SW 1271 (cell line): Measurements from ENCODE around the gene TRABD2B.

Source experiments
- DNase-seq, 2 experiments: peaks; one replicate each; lab custom pipeline; 2025; lab: John Stamatoyannopoulos, UW

Gene TRABD2B

DNA sequence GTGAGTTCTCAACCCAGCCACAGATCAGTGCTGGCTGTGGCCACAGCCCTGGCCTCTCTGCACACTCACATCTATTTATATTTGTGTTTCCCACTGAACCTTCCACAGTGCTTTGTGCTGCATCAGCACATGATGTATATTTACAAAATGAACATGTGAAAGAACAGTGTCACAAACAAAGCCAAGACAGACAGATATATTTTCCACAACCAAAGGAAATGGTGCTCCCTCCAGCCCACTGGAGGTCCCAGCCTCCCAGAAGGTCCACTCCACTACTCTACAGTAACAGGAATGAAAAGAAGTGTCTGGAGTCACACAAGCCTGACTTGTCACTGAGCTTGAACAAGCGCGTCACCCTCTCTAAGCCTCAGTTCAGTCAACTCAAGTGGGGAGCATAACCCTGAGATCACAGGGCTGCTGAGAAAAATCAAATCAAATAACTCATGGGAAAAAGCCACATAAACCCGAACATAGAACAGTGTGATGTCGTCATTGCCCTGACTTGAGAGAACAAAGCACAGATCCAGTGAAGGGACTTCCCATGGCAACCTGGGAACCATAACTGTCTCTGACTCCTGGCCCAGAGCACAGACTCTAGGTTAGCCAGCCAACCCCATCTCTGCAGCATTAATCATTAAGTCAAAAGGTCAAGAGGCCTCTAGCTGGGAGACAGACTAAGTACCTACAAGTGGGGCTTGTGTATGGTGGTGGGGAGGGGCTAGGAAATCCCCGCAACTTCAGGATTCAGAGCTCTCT lies 121.2 kb downstream of the TRABD2B start:
- no peak for DNase-seq

DNA sequence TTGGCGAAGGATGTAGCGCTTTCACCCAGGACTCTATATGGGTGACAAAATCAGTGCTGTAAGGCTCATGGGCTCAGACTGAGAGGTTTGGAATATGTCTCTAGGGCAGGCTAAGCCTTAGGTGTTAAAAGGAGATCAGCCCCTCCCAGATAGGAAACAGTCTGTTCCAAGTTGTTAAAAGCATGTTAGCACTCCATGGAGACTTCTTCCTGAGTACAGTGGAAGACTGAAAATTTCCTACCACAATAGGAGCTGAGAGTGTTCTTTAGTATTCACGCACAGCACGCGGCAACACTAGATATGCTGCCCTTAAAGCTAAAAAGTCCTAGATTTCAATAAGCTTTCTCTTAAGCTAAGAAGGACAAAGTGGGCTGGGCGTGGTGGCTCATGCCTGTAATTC lies 122.1 kb downstream of the TRABD2B start:
- no peak for DNase-seq

GRCh38 chr1:47873337-47873736 lies 123.8 kb downstream of the TRABD2B start:
- no peak for DNase-seq

GRCh38 chr1:47872886-47873285 lies 124.3 kb downstream of the TRABD2B start:
- DNase-seq = no peak

- no peak for DNase-seq
Observed at GRCh38 chr1:47871799-47872353, 125.3 kb downstream of the TRABD2B start.

DNA sequence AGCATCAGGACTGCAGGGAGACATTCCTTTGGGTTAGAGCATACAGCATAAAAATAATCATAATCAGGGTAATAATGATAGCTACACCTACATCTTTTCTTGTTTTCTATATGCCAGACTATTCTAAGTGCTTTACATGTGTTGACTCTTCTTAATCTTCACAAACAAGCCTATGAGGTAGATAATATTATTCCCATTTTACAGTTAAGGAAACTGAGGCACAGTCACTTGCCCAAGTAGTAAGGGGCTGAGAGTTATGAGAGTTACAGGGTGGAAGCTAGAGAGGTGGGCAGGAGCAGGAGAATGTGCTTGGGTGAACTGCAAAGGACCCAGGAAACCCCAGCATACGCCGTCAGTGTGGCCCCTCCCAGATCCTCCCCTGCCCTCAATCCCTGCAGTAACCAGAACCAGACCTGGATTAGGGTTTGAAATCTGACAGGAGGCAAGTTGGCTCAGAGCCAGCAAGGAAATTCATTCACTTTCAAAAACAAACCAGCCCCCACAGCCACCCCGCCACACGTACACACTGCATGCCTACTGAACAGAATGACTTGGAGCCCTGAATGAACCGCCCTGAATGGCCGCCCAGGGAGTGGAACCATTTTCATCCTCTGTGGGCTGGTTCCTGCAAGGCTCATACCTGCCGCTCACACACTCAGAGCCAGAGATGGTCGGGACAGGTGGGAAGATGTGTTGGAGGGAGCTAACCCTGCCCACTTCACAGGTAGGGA lies 126.1 kb downstream of the TRABD2B start:
- no peak for DNase-seq

- DNase-seq = no peak
Observed at GRCh38 chr1:47870480-47870879, 126.7 kb downstream of the TRABD2B start.

DNA sequence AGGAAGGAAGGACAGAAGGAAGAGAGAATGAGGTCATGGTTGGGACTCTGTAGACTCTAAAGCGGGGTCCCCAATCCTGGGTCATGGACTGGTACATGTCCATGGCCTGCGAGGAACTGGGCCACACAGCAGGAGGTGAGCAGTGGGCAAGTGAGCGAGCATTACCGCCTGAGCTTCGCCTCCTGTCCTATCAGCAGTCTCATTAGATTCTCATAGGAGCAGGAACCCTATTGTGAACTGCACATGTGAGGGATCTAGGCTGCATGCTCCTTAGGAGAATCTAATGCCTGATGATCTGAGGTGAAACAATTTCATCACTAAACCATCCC lies 128.9 kb downstream of the TRABD2B start:
- no peak for DNase-seq

GRCh38 chr1:47867438-47868347 lies 129.5 kb downstream of the TRABD2B start:
- DNase-seq = no peak

DNA sequence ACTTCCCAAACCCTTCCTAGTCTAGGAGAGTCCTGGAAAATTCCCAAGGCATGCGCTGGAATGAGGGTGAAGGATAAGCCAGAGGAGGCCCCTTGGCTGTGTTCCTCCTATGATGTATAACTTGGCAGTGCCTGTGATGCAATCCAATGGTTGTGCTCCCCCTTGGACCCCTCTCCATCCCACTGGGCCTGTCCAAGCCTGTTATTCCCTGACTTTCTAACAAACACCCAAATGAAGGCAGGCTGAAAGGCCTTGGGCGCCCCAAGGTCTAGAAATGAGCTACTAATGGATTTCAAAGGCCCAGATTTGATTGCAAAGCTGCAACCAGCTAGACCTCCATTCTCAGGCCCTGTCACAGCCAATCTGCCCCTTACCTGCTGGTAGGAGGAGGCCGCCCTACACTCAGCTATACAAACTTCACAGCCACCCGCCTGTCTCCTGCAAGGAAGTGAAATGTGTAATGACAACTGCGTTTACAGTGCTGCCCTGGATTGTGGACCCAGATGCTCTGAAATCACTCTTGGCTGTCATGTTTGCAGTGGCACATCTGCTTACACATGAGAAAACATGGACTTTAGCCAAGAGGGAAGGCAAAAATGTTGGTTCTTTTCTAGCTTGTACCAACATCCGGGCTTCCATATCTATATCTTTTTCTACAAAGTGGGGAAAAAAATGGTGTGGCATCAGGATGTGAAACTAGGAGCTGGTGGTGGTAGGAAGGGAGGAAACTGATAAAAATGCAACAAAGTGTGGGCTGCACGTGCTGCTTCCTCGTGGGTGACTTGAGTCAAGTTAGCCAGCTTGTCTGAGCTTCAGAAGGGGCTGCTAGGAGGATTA lies 130.4 kb downstream of the TRABD2B start:
- no peak for DNase-seq

DNA sequence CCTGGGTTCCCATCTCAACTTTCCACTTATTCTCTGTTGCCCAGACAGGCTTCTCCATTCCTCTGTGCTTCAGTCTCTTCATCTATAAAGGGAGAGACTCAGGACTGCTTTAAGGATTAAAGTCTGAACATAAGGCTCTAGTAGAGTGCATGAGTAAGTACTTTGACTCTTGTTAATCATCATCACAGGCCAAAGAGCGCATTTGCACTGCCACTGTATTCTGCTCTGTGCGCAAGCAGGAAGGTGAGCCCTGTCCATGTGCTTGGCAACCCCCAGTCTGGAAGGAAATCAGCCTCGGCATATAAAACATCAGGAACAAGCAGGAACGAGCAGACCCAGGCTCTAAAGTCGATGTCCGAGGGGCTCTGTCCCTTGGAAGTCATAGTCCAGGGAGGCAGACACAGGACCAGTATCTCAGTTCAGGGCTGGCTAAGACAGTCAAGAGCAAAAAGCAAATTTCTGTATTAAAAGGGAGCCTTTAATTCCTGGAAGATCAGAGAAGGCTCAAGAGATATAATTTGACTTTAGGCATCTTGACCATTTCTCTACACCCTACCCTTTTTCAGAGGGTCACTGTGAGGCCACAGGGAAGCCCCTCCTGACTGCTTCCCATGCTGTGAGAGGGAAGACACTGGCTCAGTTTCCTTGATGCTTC lies 131.2 kb downstream of the TRABD2B start:
- DNase-seq = no peak

DNA sequence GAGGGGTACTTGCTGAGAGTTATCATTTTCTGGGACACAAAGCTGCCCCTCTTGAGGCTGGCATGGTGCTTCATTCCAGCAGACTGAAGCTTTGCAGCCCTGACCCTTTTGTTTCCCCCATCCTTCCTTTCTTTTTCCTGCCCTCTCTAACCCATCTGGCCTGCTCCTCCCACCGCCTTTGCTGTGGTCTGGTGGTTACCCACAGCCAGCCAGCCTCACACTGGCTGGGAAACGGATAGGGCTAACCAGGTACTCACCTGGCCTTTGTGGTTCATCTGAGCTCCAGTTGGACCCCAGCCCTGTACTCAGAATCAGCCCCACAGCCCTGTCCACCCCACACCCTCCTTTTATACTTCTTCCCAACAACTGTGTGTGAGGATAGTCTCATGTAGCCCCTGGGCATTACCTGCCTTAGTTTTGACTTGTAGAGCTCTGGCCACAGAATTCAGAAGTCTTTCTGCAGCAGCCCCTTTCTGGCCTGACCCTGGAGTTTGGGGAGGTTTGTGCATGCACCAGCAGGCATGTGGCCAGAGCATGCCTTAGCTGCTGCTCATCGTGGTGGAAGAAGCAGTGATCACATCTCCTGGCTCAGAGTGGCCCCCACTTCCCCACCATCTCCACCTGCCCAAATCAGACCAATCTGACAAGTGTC lies 138.0 kb downstream of the TRABD2B start:
- no peak for DNase-seq

- no peak for DNase-seq
Observed at GRCh38 chr1:47856996-47857395, 140.2 kb downstream of the TRABD2B start.

DNA sequence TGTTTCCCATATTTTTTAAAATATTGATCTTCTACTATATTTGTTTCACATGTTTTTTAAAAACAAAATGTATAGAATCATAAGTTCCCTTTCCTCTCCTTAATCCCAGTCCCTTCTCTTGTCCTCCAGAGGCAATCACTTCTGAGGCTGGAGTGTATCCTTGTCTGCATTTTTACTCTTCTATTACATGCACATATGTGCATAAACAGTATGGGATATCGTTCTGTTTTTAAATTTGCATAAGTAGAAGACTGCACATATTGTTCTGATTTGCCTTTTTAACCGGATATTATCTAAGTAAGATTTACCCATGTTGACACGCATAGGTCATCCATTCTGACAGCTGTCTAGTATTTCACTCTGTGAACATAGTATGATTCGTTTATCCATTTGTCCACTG lies 142.0 kb downstream of the TRABD2B start:
- DNase-seq = no peak

DNA sequence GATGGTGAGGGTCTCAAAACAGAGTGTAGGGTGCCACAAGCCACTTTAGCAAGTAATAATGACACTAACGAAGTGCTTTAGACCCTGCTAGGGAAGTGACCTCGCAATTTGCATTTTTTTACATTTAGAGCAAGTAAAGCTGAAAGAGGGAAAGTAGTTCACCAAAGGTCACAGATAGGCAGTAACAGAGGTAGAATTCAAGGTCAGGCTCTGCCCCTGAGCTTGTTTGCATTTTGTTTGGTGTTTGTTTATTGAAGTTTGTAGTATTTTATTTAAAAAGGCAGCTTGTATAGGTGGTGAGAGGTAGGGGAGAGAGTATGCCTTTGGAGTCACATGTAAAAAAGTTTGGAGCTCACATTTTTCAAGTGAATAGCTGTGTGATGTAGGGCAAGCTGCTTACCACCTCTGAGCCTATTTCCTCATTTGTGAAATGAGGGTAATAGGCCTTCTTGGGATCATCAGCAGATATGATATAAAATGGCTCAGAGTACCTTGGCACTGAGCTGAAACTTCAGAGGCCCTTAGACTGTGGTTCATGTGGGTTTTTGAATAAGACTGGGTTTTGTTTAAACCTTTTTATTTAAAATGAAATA lies 142.5 kb downstream of the TRABD2B start:
- no peak for DNase-seq

DNA sequence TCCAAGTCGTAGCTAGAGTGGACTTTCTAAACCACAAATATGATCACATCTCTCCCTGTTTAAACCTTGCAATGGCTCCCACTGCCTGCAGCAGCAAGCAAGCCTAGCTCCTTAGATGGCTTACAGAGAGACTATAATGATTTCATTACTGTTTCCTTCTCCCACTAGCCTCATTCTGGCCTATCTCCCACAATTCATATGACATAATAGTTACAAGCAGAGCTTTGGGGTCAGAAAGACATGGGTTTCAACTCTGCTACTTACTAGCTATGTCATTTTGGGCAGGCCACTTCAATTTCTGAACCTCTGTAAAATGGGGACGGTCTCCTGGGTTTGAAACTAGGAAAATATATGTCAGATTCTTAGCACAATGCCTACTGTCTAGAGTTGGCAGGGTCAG lies 143.3 kb downstream of the TRABD2B start:
- no peak for DNase-seq

- no peak for DNase-seq
Observed at GRCh38 chr1:47853059-47853458, 144.1 kb downstream of the TRABD2B start.

GRCh38 chr1:47852006-47852718 lies 145.0 kb downstream of the TRABD2B start:
- no peak for DNase-seq

GRCh38 chr1:47850451-47850850 lies 146.7 kb downstream of the TRABD2B start:
- DNase-seq = no peak
